Measurements from ENCODE around the gene PPP1R7.

DNA sequence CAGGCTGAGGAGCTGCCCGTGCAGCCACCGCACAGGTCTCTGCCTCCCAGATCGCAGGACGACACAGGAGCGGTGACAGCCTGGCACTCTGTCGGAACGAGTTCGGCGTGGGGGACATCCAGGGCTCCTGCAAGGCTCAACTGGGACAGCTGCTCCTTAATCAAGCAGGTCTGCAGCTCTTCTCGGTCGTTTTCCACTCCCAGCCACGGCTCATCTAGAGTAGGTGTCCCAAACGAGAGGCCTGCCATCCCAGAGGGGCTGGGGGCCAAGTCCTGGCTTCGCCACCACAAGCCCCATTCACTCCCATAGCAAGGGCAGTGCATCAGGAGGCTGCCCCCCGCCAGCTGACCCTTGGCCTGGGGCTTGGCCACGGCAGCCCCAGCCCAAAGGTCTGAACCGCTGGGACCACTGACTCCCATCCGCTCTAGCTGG, 23.5 kb upstream of the PPP1R7 start:
- TF ChIP-seq, protein P1, sequence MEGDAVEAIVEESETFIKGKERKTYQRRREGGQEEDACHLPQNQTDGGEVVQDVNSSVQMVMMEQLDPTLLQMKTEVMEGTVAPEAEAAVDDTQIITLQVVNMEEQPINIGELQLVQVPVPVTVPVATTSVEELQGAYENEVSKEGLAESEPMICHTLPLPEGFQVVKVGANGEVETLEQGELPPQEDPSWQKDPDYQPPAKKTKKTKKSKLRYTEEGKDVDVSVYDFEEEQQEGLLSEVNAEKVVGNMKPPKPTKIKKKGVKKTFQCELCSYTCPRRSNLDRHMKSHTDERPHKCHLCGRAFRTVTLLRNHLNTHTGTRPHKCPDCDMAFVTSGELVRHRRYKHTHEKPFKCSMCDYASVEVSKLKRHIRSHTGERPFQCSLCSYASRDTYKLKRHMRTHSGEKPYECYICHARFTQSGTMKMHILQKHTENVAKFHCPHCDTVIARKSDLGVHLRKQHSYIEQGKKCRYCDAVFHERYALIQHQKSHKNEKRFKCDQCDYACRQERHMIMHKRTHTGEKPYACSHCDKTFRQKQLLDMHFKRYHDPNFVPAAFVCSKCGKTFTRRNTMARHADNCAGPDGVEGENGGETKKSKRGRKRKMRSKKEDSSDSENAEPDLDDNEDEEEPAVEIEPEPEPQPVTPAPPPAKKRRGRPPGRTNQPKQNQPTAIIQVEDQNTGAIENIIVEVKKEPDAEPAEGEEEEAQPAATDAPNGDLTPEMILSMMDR (IDR thresholded peaks at IDR 0.05): no peak
- TF ChIP-seq POLR2AphosphoS5 (IDR thresholded peaks at IDR 0.05) (no peak), POLR2A (IDR thresholded peaks at IDR 0.05) (no peak), EP300 (IDR thresholded peaks at IDR 0.05) (no peak)
